Activated CD8-positive, alpha-beta memory T cell treated with anti-CD3 and anti-CD28 coated beads, Interleukin-2, amount 50 U/mL, for 24 hours (primary cell): Measurements from ENCODE around the gene PIP5K1B.

Experiments
- DNase-seq: peaks from one replicate; pipeline ENCODE4 v3.0.0-alpha.2; 2020; ENCODE audit errors: extremely low read depth

The PIP5K1B gene

DNA sequence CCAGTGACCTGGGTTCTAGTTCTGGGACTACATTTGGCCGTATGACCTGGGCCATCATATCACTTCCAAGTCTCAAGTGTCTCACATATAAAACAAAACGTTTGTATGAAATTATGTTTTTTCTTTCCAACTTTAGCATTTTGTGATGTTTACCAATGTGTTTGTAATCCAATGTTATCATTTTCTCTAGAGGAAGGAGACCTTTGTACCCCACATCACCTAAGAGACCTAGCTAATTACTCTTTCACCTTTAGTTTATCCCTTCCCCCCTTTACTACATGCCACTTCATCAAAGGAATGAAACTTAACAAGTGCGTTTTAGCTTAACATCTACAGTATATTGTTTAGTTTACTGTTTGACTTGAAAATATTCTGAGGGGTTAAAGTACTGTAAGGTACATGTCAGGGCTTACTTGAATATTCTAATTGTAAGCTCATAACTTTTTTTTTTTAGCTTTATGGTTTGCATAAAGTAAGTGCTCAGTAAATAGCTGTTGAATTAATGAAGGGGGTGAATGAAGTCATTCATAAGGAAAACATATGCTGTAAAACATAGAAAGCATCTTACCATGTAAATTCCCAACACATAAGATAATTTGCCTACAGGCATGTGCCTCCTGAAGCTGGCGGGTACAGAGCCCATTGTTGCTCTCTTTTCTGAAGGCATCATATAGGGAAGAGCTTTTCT, 2.9 kb downstream of the PIP5K1B start:
- no peak for DNase-seq

DNA sequence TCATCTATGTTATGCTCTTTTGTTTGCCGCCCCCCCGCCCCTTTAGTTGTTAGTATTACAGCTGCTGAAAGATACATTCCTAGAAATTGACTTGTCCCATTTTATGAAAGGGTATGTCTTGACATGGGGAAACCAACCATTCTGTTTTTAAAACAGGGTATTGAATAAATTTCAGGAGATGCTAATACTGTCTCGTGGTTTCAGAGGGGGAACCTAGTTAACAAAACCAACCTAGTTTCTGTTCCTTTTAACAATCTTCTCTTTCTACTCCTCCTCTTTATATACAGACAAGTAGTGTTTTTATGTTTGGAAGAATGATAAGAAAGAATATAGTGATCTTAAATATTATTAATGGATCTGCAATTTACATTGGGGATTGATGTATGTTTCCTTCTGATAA, 3.5 kb downstream of the PIP5K1B start:
- DNase-seq: no peak

DNA sequence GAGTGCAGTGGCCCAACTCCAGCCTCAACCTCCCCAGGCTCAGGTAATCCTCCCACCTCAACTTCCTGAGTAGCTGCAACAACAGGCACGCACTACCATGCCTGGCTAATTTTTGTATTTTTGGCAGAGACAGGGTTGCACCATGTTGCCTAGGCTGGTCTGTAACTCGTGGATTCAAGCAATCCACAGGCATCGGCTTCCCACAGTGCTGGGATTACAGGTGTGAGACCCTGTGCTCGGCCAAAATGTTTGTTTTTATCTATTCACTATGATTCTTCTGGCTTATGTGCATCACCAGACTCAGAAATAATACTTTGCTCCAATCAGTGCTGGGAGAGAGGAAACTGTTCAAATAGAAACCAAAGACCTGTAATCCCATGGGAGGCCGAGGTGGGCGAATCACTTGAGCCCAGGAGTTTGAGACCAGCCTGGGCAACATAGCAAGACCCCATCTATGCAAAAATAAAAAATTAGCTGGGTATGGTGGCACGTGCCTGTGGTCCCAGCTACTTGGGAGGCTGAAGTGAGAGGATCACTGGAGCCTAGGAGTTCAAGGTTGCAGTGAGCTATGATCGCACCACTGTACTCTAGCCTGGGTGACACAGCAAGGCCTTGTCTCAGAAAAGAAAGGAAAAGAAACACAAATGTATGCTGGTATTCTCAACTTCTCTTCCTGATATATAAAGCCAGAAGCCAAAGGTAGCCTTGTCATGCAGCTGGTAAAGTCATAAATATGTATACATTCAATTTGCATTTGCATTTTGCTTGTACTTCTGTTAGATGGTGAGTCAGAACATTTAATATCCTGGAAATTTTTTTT, 4.5 kb downstream of the PIP5K1B start:
- no peak for DNase-seq

DNA sequence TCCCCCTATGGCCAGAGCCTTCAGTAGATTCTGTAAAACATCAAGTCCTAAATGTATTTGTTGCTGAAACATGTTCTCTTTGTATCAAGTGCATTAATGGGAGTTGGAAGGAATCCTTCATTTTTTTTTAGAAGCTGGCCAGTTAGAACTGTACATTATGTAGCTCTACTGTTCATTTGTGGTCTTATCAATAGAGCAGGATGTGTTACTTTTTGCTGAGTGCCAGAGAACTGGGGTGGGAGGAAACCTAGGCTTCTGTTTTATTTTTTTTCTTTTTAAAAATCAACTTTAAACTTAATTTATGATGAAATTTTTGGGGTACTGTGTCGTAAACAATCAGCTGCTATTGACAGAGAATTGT, 5.1 kb downstream of the PIP5K1B start:
- DNase-seq: no peak

DNA sequence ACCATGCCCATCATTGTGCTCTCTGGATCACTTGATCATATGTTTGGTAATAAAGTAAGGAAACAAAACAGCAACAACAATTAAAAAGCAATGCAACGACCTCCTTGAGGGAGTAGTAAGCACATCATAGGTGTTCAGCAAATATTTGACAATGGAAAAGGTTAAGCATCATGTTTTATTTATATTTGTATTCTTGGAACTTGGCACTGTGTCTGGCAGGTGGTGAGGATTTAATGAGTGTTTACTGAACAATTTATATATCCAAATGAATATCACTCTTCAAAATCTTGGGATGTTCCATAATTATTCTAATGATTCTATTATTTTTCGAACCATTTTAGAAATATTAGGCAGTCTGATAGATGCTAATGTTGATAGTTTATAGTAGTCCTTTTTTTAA, 6.2 kb downstream of the PIP5K1B start:
- DNase-seq: no peak

DNA sequence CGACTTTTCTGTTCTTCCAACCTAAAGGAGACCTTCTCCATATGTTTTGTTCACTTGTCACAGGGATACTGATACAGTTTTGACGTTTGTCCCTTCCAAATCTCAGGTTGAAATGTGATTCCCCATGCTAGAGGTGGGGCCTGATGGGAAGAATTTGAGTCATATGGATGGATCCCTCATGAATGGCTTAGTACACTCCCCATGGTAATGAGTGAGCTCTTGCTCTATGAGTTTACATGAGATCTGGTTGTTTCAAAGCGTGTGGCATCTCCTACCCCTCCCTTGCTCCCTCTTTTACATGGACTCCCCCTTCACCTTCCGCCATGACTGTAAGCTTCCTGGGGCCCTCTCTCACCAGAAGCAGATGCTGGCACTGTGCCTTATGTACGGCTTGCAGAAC, 6.9 kb downstream of the PIP5K1B start:
- DNase-seq: no peak

DNA sequence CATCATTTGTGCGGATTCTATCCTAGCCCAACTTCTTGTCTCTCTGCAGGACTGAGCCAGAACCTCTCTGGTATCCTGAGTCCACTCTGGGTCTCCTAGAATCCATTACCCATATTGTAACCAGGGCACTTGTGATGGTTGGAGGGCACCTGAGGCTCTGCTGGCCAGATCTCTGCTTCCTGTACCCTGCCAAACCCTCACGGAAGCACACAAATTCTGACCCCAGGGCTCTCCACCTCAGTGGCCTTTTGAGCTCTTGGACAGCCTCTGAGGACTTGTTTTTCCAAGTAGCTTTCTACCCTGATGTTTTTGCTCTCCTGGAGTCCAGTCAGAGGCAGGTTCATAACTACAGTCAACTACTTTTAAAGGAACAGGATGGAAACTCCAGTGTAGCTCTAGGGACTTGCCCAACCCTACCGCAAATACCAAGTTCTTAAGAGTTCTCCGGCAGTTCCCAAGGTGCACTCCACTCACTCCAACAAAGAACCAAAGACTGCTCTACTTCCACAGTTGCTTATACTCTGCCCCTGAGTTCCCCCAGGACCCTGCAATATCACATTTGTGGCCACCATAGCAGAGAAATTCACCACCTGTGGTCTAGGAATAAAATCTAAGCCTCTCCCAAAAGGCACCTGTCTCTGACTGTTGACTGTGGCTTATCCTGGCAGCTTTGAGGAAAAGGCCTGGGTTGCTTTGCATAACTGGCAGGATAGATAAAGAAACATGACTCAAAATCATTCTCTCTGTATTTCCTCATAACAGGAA, 9.6 kb downstream of the PIP5K1B start:
- no peak for DNase-seq

DNA sequence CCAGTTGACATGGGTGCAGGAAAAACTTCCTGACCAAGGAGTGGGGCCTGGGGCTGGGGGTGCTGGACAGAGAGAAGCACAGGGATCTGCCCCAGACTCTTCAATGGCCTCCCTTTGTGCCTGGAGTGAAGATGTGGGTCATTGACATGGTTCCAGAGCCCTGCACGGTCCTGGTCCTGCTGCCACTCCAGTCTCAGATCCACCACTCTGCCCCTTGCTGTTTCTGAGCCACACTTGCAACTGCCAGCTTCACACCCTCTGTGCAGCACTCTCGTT, 10.1 kb downstream of the PIP5K1B start:
- DNase-seq: no peak

DNA sequence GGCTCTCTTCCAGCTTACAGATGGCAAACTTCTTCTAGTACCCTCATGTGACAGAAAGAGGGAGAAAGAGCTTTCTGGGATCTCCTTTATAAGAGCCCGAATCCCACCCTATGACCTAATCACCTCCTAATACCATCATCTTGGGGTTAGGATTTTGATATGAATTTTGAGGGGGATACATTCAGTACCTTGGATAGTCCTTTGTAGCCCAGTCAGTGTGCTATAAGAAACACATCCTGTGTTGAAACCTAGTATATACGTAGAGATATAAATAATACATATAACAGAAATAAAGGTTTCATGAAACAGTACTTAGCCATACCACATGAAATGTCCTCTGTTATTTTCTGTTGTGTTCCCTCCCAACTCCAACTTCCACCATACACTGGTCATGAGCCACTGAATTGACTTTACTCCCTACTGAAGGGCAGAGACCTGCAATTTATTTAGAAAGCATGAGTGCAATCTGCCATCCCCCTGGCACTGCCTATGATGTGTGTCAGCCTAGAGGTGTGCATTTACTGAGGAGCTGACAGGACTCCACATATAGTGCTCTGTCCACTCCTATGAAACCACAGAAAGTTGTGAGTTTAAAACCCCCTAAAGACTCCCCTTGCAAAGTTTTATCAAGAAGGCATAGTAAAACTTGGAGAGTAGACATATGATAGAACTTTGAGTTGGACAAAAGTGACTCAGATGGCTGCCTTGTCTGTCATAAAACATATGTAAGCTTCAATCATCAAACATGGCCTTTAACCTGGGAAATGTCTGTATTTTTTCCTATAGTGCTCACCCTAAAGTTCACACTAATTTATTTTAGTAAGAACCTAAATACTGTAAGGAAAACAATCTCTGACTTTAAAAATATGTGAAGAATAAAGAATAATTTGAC, 12.8 kb downstream of the PIP5K1B start:
- no peak for DNase-seq

DNA sequence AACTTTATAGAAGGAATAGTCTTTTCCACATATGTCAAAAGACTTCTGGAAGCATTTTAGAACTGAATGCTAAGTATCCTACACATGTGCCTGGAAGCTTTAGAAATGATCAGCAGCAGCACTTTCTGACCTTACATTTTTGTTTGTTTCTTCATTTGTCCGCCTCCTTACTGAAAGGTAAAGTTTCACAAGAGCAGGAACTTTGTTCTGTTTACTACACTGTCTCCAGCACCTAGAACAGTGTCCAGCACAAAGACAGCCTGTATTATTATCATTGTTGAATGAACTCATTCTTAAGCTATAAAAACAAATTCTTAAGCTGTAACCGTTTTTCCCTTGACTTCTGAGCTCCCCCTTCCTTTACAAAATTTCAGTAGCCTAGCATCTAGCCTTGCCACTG, 14.8 kb downstream of the PIP5K1B start:
- DNase-seq: no peak

DNA sequence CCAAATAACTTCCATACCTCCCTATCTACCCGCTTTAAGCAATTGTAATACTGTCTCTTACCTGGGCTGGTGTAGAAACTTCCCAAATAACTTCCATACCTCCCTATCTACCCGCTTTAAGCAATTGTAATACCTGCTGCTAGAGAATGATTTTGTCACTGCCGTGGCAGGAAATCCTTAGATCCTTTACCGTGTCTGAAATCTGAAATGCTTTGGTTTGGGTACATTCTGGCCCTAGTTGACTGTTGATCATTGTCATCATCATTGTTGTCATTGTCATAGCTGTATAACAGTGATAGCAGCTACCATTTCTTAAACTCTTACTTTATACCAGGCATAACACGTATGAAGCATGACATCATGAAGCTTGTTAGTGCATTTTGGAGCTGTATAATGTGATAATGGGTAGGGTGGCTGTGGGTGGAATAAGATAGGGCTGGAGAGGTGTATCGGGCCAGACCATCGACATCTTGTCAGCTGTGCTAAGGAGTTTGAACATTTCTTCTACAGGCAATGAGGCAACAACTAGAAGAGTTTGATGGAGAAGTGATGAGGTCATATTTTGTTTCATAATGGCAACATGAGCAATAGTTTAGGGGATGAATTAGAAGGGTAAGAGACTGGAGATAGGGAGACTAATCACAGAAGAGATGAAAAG, 15.7 kb downstream of the PIP5K1B start:
- no peak for DNase-seq

DNA sequence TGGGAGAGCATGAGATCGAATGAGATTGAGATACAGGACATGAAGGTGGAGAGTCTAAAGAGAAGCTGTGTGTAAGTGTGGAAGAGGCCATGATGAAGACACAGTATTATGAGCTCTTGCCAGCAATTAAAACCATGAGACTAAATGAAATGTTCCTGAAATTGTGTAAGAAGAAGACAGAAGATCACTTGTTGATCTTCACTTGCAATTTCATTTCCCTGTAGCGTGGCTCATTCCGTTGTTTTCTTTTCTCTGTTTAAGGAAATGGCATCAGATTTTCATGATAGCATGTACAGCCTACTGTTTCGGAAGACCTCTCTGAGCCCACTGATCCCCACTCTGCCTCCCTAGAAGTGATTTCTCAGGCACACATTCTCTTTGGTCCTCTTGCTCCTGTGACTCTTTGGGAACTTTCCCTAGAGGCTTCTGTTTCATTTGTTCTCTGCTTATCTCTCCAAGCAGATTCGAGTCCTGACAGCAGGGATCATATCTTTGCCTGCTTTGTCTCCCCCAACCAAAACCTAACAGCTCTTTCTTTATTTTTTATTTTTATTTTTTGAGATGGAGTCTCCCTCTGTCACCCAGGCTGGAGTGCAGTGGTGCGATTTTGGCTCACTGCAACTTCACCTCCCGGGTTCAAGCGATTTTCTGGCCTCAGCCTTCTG, 16.8 kb downstream of the PIP5K1B start:
- DNase-seq: no peak

DNA sequence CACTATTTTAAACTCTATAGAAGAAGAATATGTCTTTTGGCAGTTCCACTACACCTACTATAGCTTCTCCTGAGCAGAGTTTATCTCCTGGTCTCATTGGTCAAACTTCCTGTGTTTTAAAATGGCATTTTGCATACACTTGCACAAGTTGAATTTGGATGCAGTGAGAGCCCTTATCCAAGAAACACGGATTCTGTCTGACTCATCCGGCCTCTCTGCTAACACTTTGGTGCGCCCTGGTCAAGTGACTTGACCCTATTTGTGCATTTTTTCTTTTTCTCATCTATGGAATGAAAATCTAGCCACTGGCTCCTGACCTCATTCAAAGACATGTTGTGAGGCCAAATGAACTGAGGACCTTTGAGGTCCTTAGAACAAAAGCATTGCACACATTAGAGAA, 20.0 kb downstream of the PIP5K1B start:
- no peak for DNase-seq

DNA sequence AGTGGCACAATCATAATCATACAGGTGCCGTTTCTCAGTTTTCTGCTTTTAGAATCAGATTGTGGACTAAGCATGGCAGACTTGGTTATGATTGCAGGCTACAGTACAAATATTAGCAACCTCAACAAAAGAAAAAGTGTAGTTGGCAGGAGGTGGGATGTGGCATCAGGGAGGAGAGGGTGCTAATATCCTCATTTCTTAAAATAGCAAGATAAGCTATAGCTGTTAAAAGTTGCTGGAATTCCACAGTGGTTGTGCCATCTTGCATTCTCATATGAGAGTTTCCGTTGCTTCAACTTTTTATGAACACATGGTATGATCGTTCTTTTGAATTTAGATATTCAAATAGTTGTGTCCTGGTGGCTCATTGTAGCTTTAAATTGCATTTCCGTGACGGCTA, 21.4 kb downstream of the PIP5K1B start:
- DNase-seq: no peak

DNA sequence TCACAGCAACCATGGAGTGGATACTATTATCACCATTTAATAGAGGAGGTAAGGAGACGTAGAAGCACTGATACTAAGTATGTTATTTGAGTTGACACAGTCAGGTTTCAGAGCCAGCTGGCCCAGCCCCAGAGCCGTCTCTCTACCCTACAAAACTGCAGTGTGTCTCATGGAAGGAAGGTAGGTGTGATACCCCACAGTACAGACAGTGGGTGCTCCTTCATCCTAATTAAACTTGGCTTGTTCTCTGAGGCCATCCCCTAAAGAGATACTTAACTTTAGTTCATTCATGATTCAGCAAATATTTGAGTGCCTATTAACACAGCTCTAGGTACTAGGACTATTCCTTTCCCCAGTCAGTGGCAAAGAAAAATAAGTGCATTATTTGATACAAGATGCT, 22.6 kb downstream of the PIP5K1B start:
- DNase-seq: no peak

DNA sequence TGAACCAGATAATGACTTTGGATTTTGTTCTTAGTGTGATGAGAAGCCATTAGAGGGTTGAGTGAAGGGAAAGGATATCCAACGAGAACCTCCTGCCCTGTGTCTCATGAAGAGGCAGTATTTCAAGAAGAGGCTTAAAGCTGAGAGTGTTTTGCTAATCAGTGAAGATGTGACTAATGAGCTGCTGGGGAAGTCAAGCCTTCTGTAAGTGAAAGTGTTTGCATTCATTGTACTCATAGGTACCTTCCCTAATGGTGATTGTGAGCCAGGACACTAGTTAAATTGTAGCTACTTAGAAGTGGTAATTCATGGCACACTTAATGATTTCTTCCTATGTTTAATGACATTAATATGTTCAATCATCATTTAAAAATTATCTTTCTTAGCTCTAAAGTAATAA, 23.7 kb downstream of the PIP5K1B start:
- no peak for DNase-seq

DNA sequence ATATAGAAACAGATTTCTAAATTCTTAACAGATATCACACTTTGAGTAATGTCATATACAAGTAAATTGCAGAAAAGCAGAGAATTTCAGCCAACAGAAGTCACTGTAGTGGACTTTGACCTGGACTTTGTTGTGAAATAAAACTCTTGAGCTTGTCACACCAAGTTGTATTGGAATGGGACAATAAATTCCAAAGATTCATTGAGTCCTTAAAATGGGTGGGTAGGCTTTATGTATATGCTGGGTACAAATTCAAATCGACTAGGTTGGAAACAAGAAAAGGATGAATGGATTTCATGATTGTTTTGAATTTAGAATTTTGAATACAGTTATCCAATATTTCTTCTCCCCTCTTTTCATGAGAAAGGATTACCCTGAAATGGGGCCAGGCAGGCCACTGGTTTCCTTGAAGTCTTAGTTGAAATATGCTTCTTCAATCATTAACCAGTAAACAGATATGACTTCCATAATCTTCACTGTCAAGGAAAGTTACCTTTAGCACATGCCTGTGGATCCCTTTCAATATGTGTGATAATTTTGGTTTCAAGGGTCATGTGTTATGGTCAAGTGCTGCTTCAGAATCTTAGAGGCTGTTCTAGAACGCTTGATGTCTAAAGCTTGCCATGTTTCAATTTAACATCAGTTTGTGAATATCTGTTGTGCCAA, 25.7 kb downstream of the PIP5K1B start:
- DNase-seq: no peak

DNA sequence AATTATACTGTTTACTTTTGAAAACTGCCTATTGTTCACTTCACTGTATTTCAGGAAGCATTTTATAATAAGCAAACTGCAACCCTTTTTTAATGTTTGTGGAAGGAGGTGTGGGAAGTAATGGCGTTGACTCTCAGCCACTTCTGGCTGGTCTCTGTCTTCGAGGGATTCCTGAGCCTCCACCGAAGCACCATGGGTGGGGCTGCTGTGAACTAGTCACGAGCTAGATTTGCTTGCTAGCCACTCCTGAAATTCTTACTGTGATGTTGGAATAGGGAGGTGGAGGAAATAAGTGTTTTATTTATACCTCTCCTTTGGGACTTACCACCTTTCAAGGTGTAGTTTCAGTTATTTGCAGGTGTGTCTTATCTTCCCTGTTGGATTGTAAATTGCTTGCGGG, 26.8 kb downstream of the PIP5K1B start:
- no peak for DNase-seq

DNA sequence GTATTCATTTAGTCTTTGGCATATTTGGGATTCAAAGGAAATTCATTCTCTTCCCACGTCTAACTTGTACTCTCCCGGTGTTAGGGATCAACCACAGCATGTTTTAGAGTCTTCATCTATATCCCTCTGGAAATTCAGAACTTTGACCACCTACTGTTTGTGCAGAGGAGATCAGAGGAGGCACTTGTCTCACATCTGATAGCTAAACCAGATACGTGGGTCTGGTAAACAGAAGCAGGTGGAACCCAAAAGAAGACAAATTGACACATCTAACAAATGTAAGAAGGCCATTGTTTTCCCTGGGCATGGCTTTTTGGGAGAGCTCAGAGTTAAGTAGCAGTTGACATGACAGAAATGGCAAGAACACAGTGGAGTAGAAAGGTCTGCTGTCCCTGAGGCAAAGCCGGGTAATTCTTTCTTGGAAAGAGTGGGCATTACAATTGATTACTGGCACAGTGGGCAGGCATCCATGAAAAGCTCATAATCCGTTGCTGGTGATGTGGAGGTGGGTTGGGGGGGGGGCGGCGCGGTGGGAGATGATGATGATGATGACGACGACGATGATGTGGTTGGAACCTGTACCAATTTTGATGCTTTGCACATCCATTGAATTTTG, 27.5 kb downstream of the PIP5K1B start:
- no peak for DNase-seq

DNA sequence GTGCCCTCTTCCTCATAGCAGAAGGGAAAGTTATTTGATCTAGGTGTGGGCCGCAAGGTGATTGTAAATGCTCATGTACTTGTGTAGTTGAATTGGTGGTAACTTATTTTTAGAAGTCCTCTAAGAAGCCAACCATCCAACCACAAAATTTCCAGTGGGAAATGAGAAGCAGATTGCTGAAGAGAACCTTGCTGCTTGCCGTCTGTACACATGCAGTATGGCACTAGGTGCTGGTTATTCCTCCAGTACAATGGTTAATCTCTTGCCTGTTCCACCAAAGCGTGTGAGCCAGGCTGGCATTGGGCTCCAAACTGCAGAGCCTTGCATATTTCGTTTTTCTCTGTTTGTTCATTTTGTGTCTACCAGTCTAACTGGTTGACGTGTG, 28.0 kb downstream of the PIP5K1B start:
- DNase-seq: no peak
